HL-60 (cell line): ENCODE measurements around the gene CHRDL2.
"Not testable (repeated sequence)": the region's sequence is repeated elsewhere in the genome, so short reads cannot be mapped to it uniquely, and the experiment has no call there.

Source experiments
- DNase-seq, 2 experiments: peaks; one replicate each; pipeline ENCODE4 v3.0.0-alpha.2; 2010 to 2020; ENCODE audit warnings: low read depth in 1 of 2, low spot score in 1 of 2
- H3K27ac ChIP-seq: fragments of 250-450 bp; sonication (Bioruptor Pico); replicated peaks from 2 replicates; pipeline ENCODE4 v1.5.1; 2020; ENCODE audit warnings: mild to moderate bottlenecking, moderate library complexity
- H3K27me3 ChIP-seq: fragments of 250-450 bp; sonication (Bioruptor Pico); 2 replicates; pipeline ENCODE4 v1.5.1; 2021; ENCODE audit warnings: mild to moderate bottlenecking, moderate library complexity; ENCODE audit not compliant: insufficient read depth, poor library complexity, severe bottlenecking
- H3K4me3 ChIP-seq: replicated peaks from 2 replicates; pipeline ENCODE4 v1.5.1; 2011; ENCODE audit warnings: mild to moderate bottlenecking, control low read depth, low read length; ENCODE audit not compliant: insufficient read depth
- CTCF ChIP-seq: IDR thresholded peaks from one replicate; pipeline ENCODE4 v1.5.1; 2011; ENCODE audit warnings: low read length, control low read depth, inconsistent platforms; ENCODE audit not compliant: insufficient read depth
- GABPA ChIP-seq: IDR thresholded peaks from 2 replicates; pipeline ENCODE4 v1.6.1; 2012; ENCODE audit warnings: low read depth
- POLR2AphosphoS5 ChIP-seq: IDR thresholded peaks from 2 replicates; pipeline ENCODE4 v1.6.1; 2012; ENCODE audit warnings: low read depth
- REST ChIP-seq: IDR thresholded peaks from 2 replicates; pipeline ENCODE4 v1.6.1; 2012; ENCODE audit warnings: low read depth; ENCODE audit not compliant: insufficient replicate concordance
- SPI1 ChIP-seq: IDR thresholded peaks from 2 replicates; pipeline ENCODE4 v1.6.1; 2012; ENCODE audit warnings: low read depth, mild to moderate bottlenecking, borderline replicate concordance

The CHRDL2 gene

GRCh38 chr11:74755395-74755995 is 24.3 kb upstream of the CHRDL2 start:
- no peak overlapping the region for H3K4me3 ChIP-seq
- no peak for DNase-seq
- TF ChIP-seq CTCF: no peak
- no peak for TF ChIP-seq SPI1
- no peak for TF ChIP-seq REST

GRCh38 chr11:74754507-74755252 is 23.5 kb upstream of the CHRDL2 start:
- no peak overlapping the region for H3K27ac ChIP-seq
- H3K27me3 ChIP-seq: no peaks in the 10 kb centered on the region
- TF ChIP-seq REST: no peak
- TF ChIP-seq POLR2AphosphoS5: no peak
- TF ChIP-seq GABPA: no peak
- TF ChIP-seq SPI1: no peak
- no peak for TF ChIP-seq CTCF
- H3K4me3 ChIP-seq: no peak overlapping the region
- DNase-seq: no peak

More at GRCh38 chr11:74755395-74755995, 24.3 kb upstream of the CHRDL2 start:
- Histone ChIP-seq H3K27me3 (no peaks in the 10 kb centered on the region), H3K27ac (no peak overlapping the region)

- H3K27me3 ChIP-seq: no peaks in the 10 kb centered on the region
- TF ChIP-seq GABPA (no peak), REST (no peak), POLR2AphosphoS5 (no peak), SPI1 (no peak), CTCF (no peak)
- no peak for DNase-seq
- no peak overlapping the region for H3K4me3 ChIP-seq
- H3K27ac ChIP-seq: no peak overlapping the region
Measured at GRCh38 chr11:74751303-74751702, 20.1 kb upstream of the CHRDL2 start.

GRCh38 chr11:74750598-74750997 is 19.4 kb upstream of the CHRDL2 start:
- H3K27me3 ChIP-seq, DNase-seq, H3K4me3 ChIP-seq, H3K27ac ChIP-seq: not testable (repeated sequence)
